HG02763 (cell line): ENCODE measurements around the gene GPRC5A.

Experiments used
- ATAC-seq: cut with Tn5 transposase; IDR thresholded peaks from one replicate; pipeline ENCODE4 v1.9.1; 2021; ENCODE audit warnings: mild to moderate bottlenecking, moderate library complexity; ENCODE audit not compliant: unreplicated experiment

The GPRC5A gene

DNA sequence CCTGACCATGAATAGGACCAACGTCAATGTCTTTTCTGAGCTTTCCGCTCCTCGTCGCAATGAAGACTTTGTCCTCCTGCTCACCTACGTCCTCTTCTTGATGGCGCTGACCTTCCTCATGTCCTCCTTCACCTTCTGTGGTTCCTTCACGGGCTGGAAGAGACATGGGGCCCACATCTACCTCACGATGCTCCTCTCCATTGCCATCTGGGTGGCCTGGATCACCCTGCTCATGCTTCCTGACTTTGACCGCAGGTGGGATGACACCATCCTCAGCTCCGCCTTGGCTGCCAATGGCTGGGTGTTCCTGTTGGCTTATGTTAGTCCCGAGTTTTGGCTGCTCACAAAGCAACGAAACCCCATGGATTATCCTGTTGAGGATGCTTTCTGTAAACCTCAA, 17.3 kb downstream of the GPRC5A start:
- ATAC-seq = no peak

DNA sequence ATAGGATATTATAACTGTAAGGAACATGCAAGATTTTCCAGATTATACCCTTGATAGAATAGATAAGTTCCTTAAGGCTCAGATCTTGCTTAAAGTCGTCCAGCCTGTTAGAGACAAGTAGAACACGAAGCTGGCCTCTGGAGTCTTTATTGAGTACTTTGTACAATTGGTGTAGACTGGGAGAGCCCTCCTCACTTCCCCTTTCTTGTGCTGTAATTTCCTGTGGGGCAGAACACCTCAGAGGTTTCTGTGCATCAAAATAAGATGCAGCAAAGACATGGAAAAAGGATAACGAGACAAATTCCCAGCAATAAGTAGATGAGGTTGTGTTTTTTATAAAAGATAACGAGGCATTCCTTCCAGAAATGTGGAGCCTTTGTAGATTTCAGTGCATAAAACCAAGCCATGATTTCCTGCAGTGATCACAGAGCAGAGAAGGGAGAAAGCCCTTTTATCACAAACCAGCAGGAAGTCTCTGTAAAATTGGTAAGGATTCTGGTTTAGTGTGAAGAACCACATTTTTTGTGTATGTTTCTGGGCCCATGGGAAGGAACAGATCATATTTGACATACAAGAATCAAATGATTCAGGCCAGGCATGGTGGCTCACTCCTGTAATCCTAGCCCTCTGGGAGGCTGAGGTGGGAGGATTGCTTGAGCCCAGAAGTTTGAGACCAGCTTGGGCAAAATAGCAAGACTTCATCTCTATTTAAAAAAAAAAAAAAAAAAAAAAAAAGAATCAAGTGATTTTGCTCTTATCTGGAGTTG, 18.0 kb downstream of the GPRC5A start:
- no peak for ATAC-seq

DNA sequence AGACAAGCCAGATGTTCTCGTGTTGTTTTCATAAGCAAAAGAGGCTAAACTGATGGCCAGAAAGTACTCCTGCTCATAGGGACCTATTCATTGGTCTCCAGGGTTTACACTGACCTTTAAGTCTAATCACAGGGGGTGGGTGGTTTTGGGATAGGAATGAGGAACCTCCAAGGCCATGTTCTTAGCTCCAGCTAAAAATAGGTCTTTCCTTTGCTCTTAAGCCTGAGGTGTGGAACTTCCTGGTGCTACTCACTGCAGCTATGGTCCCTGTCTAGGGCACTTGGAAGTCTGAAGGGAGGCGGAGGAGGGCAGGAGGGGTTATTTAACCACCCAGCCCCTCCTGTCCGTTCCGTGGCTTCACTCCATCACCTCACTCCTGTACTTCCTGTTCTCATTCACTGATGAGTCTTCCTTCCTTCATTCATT, 18.6 kb downstream of the GPRC5A start:
- ATAC-seq = no peak

DNA sequence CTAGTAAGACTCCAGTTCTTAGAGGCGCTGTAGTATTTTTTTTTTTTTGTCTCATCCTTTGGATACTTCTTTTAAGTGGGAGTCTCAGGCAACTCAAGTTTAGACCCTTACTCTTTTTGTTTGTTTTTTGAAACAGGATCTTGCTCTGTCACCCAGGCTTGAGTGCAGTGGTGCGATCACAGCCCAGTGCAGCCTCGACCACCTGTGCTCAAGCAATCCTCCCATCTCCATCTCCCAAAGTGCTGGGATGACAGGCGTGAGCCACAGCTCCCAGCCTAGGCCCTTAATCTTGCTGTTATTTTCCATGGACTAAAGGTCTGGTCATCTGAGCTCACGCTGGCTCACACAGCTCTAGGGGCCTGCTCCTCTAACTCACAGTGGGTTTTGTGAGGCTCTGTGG, 21.3 kb downstream of the GPRC5A start:
- ATAC-seq = no peak

GRCh38 chr12:12915656-12916055, 24.3 kb downstream of the GPRC5A start:
- ATAC-seq = no peak

DNA sequence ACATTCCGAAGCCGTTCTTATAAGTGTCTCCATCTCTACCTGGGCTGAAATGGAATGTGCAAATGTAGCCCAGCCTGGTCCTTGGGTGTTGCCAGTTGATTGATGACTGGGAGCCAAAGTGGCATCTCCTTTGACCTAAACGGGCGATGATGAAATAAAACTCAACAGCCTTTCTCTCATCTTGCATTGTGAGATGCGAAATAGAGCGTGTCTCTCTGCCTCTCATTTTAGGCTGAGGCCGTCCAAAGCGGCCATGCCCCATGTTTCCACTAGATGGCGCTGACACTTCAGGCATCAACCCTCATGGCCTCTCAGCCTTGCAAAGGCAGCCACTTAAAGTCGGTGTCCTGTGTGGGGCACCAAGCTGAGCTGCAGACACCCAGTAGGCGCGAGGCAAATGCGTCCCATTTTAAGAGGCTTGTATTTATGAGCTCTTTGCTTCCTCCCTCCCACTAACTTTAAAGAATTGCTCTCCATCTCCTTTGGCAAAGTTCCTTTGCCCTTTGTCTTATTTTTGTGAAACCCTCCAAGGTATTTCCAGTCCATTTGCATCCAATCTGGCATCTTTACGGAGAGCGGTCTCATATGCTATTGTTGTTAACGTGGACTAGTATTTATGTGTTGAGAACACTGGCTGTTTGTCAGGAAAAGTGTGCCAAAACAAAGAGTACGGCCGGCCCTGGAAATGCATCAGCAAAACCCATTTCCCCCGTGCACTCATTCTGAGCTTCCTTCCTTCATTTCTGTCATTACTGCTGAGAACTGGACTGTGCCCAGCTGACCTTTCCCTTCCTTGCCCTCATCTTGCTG, 25.0 kb downstream of the GPRC5A start:
- peak; percentile 87 for ATAC-seq

GRCh38 chr12:12917517-12917916, 26.2 kb downstream of the GPRC5A start:
- no peak for ATAC-seq

- ATAC-seq = no peak
These were observed 27.5 kb downstream of the GPRC5A start for GRCh38 chr12:12918781-12919389.

GRCh38 chr12:12919666-12920435, 28.5 kb downstream of the GPRC5A start:
- no peak for ATAC-seq

- no peak for ATAC-seq
These were observed 30.8 kb downstream of the GPRC5A start for GRCh38 chr12:12922191-12922616.

GRCh38 chr12:12922978-12923377, 31.6 kb downstream of the GPRC5A start:
- ATAC-seq = no peak

- no peak for ATAC-seq
These were observed 32.8 kb downstream of the GPRC5A start for GRCh38 chr12:12924169-12924568.

DNA sequence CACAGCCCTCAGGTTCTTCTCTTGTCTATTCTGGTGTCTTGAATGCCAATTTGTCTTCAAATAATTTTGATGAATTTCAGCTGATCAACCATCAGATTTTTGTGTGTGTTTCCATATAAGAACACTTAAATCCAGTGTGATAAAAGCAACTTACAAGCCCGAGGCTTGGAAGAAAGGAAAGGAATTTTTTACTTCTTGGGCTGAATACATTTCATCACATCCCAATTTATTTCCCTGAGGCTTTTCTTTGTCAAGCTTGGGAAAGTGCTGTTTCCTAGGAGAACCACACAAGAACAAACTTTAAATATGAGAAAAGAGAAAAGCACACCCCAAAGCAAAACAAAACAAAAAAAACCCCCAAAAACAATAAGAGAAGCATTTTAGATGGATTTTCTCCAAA, 34.0 kb downstream of the GPRC5A start:
- ATAC-seq = no peak

DNA sequence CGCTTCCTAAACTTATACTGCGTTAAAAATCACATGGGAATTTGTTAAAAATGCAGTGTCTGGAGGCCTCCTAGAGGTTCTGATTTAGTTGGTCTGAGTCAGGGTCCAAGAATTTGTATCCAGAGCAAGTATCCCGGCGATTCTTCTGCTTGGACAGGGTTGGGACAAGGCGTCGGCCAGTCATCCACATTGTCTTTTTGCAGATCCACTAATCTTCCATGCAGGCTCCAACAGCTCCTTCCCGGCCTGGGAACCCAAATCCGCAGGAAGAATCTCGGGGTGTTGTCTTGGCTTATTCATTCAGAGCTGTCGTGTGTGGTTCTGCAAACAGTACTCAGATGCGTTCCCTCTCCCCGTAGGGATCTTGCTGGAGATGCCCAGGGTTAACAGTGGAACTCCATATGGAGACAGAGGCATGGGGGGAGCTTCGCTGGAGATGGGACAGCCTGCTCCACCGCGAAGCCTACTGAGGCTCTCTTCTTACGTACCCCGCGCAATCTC, 35.3 kb downstream of the GPRC5A start:
- no peak for ATAC-seq

GRCh38 chr12:12927211-12928079, 36.1 kb downstream of the GPRC5A start:
- no peak for ATAC-seq

DNA sequence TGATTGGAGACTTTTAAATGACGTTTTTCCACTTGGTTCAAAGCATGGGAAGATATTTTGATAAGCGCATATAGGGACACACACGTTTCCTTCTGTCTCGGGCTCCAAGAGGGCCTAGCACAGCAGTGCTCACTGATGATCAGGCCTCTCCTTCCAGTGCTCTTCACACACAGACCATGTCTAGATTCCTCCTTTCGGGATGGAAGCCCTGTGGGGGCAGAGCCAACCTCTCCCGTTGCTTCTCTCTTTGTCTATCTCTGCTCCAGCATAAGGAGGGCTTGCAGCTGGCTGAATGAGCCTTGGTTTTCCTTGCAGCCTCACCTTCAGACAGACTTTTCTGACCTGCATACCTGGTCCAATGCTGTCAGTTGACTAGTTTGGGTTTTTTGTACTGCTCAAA, 38.3 kb downstream of the GPRC5A start:
- ATAC-seq = no peak

- no peak for ATAC-seq
These were observed 39.4 kb downstream of the GPRC5A start for GRCh38 chr12:12930633-12931219.

DNA sequence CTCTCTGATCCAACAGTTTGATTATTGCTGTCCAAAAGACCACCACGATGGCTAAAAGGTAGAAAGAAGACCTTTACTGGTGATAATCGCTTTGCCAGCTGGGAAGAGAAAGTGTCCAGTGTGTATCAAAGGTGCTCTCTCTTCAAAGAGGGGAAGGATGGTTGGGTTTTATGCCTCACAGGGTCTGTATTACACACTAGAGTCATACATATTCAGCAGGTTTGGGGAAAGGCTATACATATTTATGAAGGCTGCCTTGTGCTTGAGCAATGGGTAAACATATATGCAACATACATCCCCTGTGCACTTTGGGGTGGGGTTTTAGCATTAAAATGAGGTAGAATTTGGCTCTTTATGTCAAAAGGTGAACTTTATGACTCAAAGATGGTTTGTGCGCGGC, 42.4 kb downstream of the GPRC5A start:
- no peak for ATAC-seq

DNA sequence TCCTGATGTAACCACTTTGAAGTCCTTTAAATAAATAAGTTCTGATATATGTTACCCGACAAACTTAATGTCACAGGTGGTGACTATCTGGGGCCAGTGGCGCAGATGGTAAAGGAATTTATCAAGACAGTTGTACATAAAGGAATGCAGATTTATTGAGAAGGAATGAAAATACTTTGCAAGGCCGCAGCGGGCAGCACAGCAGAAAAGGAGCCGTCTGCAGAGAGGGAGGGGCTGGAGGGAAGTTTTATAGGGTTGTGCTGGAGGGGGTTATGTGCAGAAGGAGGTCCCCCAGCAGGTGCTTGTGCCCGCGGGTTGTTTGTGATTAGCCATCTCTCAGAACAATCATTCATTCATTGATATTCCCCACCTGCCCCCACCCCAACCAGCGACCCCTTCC, 43.2 kb downstream of the GPRC5A start:
- no peak for ATAC-seq
